Transverse colon (tissue), 4 donors: Measurements from ENCODE around the gene DUSP2. TPM values are rescaled to one million over a fixed set of nuclear protein-coding genes. Genes with fewer than 3 reads are reported as not detected.

ENCODE experiments used
- DNase-seq: peaks from one replicate; pipeline ENCODE4 v3.0.0-alpha.2; 2019
- H3K27ac ChIP-seq, 4 donors: fragments of 200-600 bp; sonication (generic); 2 replicates each; pipeline ENCODE4 v1.5.1; 2016 to 2018; ENCODE audit warnings: inconsistent platforms in 4 of 4
- H3K27me3 ChIP-seq: fragments of 200-600 bp; sonication (generic); 2 replicates; pipeline ENCODE4 v1.5.1; 2017; ENCODE audit warnings: inconsistent platforms
- H3K36me3 ChIP-seq, 4 donors: fragments of 200-600 bp; sonication (generic); 2 replicates each; pipeline ENCODE4 v1.5.1; 2017 to 2019; ENCODE audit warnings: inconsistent platforms in 4 of 4
- H3K4me1 ChIP-seq, 4 donors: fragments of 200-600 bp; sonication (generic); 2 replicates each; pipeline ENCODE4 v1.5.1; 2017 to 2020; ENCODE audit warnings: inconsistent platforms in 4 of 4
- H3K4me3 ChIP-seq, 4 donors: fragments of 200-600 bp; sonication (generic); 1 replicate in 1 of 4; 2 replicates in 3 of 4; pipeline versions ENCODE4 v1.5.1 to v1.6.1; 2017 to 2019; ENCODE audit warnings: inconsistent platforms in 4 of 4
- H3K9me3 ChIP-seq, 2 donors: fragments of 200-600 bp; sonication (generic); 2 replicates each; pipeline ENCODE4 v1.5.1; 2017 to 2019; ENCODE audit warnings: inconsistent platforms in 2 of 2
- EP300 ChIP-seq: sonication (generic); formaldehyde crosslinking; IDR thresholded peaks from one replicate; pipeline ENCODE4 v1.6.1; 2017; ENCODE audit warnings: antibody characterized with exemption, low read depth
- POLR2A ChIP-seq: fragments of 450-650 bp; IDR thresholded peaks from one replicate; pipeline ENCODE4 v1.6.1; 2016; ENCODE audit warnings: antibody characterized with exemption, mild to moderate bottlenecking, moderate library complexity
- POLR2AphosphoS5 ChIP-seq, 3 donors: sonication (generic); formaldehyde crosslinking; IDR thresholded peaks; one replicate each; pipeline ENCODE4 v1.6.1; 2016; ENCODE audit warnings: antibody characterized with exemption in 3 of 3
- WGBS, 2 donors: methylation state at CpG; one replicate each; pipeline ENCODE4 v1.1.5; 2018; ENCODE audit warnings: low coverage in 1 of 2; 5-methylcytosine and 5-hydroxymethylcytosine counted together
- in situ Hi-C, 4 donors: fragments of 200-750 bp; cut with MboI; loops; one replicate each; pipeline versions ENCODE4 v1.15.0 to v1.15.1; 2017; ENCODE audit warnings: low sequenced_read_pairs in 3 of 4, low pct_ligation_motif_present in 1 of 4, low pct_unique_long_range_greater_than_20kb in 1 of 4
- intact Hi-C: fragments of 100-400 bp; cut with DNase I; formaldehyde crosslinking; loops from one replicate; pipeline ENCODE4 v1.15.1; 2023; ENCODE audit warnings: low total_unique reads
- total RNA-seq, 4 donors: library from RNA; depleted of rRNA; stranded (reverse); fragments of >200 nt; gene quantifications; one replicate each; pipeline ENCODE4 v1.1.0, GENCODE V29; 2016
- TF ChIP-seq, protein P1 (sequence below), 5 experiments: fragments of 200-600 bp in 3 of 5; fragments of 450-650 bp in 2 of 5; sonication (generic) in 3 of 5; IDR thresholded peaks; 1 replicate in 2 of 5; 2 replicates in 3 of 5; pipeline ENCODE4 v1.5.1; 2016 to 2017; ENCODE audit warnings: antibody characterized with exemption in 5 of 5, inconsistent platforms in 3 of 5, mild to moderate bottlenecking in 2 of 5, moderate library complexity in 1 of 5

DUSP2 gene
- total RNA-seq, 4 donors from 2014 or later = 1.6 to 25.1 (median 9.1) TPM; not detected in 1

DNA sequence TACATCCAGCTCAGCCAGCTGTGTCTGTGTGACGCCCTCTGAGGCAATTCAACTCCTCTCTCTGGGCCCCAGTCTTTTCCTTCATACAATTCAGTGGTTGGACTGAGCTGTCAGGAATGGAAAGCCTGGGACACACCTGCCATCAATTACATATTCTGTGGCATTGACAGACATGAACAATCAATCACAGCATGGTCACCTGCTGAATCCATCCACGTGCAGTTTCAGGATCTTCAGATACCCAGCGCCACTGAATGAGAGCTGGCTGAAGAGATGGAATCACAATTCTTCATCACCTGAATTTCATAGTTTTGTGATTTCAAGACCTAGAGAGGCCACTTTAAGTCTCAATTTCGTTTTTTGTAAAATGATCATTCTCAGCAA, 34.0 kb downstream of the DUSP2 start:
- in situ Hi-C loops (loop anchor here in 3 of 4 donors (25.0 kb wide), 1 partner anchor 99 kb away; no protein-coding TSS in a partner anchor), intact Hi-C loops (no loop called here)
- Histone ChIP-seq H3K36me3 (no peaks in the 10 kb centered on the region), H3K27me3 (peaks cover 10% of the 10 kb centered on the region), H3K9me3 (no peaks in the 10 kb centered on the region), H3K4me3 (no peak overlapping the region), H3K4me1 (peaks cover 0 to 12% (median 3%) of the 10 kb centered on the region in 4 donors), H3K27ac (no peak overlapping the region)
- 57 to 74% methylated on average over 1 to 4 of the region's 4 CpGs for WGBS, 2 donors
- TF ChIP-seq, protein P1, sequence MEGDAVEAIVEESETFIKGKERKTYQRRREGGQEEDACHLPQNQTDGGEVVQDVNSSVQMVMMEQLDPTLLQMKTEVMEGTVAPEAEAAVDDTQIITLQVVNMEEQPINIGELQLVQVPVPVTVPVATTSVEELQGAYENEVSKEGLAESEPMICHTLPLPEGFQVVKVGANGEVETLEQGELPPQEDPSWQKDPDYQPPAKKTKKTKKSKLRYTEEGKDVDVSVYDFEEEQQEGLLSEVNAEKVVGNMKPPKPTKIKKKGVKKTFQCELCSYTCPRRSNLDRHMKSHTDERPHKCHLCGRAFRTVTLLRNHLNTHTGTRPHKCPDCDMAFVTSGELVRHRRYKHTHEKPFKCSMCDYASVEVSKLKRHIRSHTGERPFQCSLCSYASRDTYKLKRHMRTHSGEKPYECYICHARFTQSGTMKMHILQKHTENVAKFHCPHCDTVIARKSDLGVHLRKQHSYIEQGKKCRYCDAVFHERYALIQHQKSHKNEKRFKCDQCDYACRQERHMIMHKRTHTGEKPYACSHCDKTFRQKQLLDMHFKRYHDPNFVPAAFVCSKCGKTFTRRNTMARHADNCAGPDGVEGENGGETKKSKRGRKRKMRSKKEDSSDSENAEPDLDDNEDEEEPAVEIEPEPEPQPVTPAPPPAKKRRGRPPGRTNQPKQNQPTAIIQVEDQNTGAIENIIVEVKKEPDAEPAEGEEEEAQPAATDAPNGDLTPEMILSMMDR (IDR thresholded peaks at IDR 0.05) = no peak
- no peak for TF ChIP-seq POLR2AphosphoS5 (IDR thresholded peaks at IDR 0.05)
- no peak for TF ChIP-seq POLR2A
- TF ChIP-seq EP300 = no peak
- no peak for DNase-seq

DNA sequence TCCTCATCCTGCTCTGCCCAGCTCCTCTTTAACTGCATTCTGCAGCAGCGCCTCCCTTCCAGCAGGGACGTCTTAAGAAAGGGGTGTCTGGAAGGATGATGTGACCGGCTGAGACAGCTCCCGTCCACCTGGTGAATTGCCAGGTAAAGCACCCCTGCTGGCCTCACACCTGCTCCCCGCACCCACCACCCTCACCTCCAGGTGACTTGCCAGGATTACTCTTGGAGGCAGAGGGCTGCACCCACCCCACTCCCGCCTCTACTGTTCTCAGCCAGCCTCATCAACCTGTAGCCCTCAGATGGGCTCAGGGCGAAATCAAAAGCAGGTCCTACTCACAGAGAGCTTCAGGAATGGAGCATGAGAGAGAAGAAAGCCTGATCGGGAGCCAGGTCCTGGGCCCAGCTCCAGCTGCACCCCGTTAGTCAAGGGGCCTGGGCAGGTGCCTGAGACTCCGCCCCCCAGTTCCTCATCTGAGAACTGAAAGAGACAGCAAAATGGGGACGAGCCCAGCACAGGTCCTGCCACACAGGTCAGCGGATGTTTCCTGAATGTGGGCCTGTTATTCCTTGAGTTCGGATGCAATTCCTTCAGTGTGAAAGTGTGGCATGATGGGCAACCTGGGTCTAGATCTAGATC, 34.5 kb downstream of the DUSP2 start:
- intact Hi-C loops (no loop called here), in situ Hi-C loops (loop anchor here in 3 of 4 donors (25.0 kb wide), 1 partner anchor 98 kb away; no protein-coding TSS in a partner anchor)
- Histone ChIP-seq H3K27me3 (peaks cover 5% of the 10 kb centered on the region), H3K36me3 (no peaks in the 10 kb centered on the region), H3K9me3 (peaks cover 0 to under 1% of the 10 kb centered on the region in 2 donors), H3K4me3 (no peak overlapping the region), H3K27ac (no peak overlapping the region), H3K4me1 (peaks cover 0 to 9% (median 0%) of the 10 kb centered on the region in 4 donors)
- no peak for DNase-seq
- TF ChIP-seq, protein P1 (IDR thresholded peaks at IDR 0.05) = no peak
- TF ChIP-seq EP300 = no peak
- TF ChIP-seq POLR2A = no peak
- TF ChIP-seq POLR2AphosphoS5 (IDR thresholded peaks at IDR 0.05) = no peak
- WGBS, 2 donors = 80% methylated on average over 3 to 13 of the region's 13 CpGs

DNA sequence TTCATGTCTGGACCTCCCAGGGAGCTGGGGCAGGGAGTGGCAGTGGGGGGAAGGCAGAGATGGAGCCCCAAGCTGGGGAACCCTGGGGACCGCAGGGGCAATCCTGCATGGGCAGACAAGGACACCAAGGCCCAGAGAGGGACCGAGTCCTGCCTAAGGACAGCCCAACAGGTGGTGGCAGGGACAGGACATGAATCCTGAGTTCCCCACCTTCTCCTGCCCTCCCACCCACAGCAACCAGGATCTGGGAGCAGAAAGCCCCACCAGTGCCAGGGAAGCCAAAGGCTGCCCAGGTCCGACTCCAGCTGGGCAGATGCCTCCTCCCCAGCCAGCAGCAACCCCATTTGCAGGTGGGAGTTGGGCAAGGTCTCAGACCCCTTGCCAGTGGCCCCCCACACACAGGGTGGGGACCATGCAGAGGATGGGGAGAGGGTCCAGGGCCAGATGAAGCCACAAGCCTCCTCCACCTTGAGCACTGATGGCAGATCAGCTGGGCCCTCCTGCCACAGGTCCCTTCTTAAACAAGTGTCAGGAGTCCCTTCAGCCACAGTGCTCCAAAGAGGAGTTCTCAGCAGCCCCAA, 35.2 kb downstream of the DUSP2 start:
- no peak overlapping the region for H3K27ac ChIP-seq
- H3K4me3 ChIP-seq = no peak overlapping the region
- 88% methylated on average over 1 of the region's 3 CpGs; no CpG with 5 or more reads in 1 of the 2 donors for WGBS, 2 donors
- H3K36me3 ChIP-seq = no peaks in the 10 kb centered on the region
- H3K9me3 ChIP-seq = peaks cover 0 to 8% of the 10 kb centered on the region in 2 donors
- TF ChIP-seq POLR2A (no peak), EP300 (no peak), POLR2AphosphoS5 (IDR thresholded peaks at IDR 0.05) (no peak)
- TF ChIP-seq, protein P1 (IDR thresholded peaks at IDR 0.05) = no peak
- in situ Hi-C loops (loop anchor here in 3 of 4 donors (25.0 kb wide), 1 partner anchor 98 kb away; no protein-coding TSS in a partner anchor), intact Hi-C loops (no loop called here)
- H3K27me3 ChIP-seq = no peaks in the 10 kb centered on the region
- DNase-seq = no peak
- peaks cover 0 to 9% (median 0%) of the 10 kb centered on the region in 4 donors for H3K4me1 ChIP-seq

DNA sequence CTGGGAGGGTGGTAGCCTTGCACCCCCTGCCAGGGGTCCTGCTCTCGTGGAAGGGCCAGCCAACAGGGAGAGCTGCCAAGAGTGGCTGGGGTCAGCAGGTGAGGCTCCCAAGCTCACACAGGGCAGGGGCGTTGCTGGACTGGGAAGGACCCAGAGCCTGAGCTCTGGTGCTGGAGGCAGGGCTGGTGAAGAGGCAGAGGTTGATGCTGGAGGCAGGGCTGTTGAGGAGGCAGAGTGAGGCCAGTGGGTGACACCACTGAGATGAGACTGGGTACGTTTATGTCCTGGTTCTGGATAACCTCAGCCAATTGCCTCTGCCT, 35.9 kb downstream of the DUSP2 start:
- H3K36me3 ChIP-seq = no peaks in the 10 kb centered on the region
- no peak overlapping the region for H3K4me3 ChIP-seq
- in situ Hi-C loops = loop anchor here in 3 of 4 donors (25.0 kb wide), 1 partner anchor 97 kb away; no protein-coding TSS in a partner anchor
- no peaks in the 10 kb centered on the region for H3K27me3 ChIP-seq
- TF ChIP-seq POLR2A (no peak), EP300 (no peak), POLR2AphosphoS5 (IDR thresholded peaks at IDR 0.05) (no peak)
- TF ChIP-seq, protein P1 (IDR thresholded peaks at IDR 0.05) = no peak
- H3K4me1 ChIP-seq = peaks cover 0 to 9% (median 0%) of the 10 kb centered on the region in 4 donors
- no peak for DNase-seq
- no peak overlapping the region for H3K27ac ChIP-seq
- H3K9me3 ChIP-seq = peaks cover 0 to 9% of the 10 kb centered on the region in 2 donors
- WGBS, 2 donors = 20 to 63% methylated on average over 1 to 3 of the region's 3 CpGs
- intact Hi-C loops = no loop called here
